ENCODE data around the gene MBD2. TPM values are rescaled to one million over a fixed set of nuclear protein-coding genes. Genes with fewer than 3 reads are reported as not detected.
"Not testable (repeated sequence)": the region's sequence is repeated elsewhere in the genome, so short reads cannot be mapped to it uniquely, and the experiment has no call there.

Gene MBD2
- 24.9 and 28.5 TPM in 2 replicates for total RNA-seq (2014; rRNA removed)
- 28.6 TPM for polyA plus RNA-seq (2012)

GRCh38 chr18:54224379-54225014, at the start of gene MBD2:
Gene MBD2, minus strand, starts transcription at chr18:54224669. Its CDS starts 110 bp downstream, at chr18:54224559.
- peak; percentile 94 for DNase-seq (ENCODE audit: low read depth)

GRCh38 chr18:54269893-54270844, 45.7 kb upstream of the MBD2 start:
- DNase-seq (ENCODE audit: low read depth): peak; percentile 25

GRCh38 chr18:54268751-54269150, 44.3 kb upstream of the MBD2 start:
- DNase-seq (ENCODE audit: low read depth): no peak

DNA sequence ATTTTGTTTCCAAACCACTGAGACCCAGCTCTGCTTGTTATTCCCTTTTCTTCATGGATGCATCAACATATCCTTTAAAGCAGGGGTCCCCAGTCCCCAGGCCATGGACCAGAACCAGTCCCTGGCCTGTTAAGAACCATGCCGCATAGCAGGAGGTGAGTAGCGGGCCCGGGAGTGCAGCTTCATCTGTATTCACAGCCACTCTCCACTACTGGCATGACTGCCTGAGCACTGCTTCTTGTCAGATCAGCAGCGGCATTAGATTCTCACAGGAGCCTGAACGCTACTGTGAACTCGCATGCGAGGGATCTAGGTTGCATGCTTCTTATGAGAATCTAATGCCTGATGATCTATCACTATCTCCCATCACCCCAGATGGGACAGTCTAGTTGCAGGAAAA, 43.2 kb upstream of the MBD2 start:
- no peak for DNase-seq (ENCODE audit: low read depth)

DNA sequence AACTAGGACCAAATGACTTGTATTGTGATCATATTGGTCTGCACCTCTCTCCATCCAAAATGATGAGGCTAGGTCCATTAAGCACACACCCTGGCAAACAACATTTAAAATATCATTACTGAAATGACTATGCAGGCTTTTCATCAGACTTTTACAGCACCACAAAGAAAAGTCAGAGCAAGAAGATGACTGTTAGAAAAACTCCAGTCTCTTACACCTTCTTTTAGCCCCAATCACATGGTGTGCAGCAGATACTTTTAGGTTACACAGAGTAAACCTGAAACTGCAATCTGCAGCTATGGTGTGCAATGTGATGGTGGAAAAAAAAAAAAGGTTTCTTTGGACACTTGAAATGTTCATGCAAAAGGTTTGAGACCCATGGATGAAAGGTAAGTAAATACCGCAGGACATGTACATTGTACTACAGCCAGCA, 39.5 kb upstream of the MBD2 start:
- DNase-seq (ENCODE audit: low read depth): no peak

DNA sequence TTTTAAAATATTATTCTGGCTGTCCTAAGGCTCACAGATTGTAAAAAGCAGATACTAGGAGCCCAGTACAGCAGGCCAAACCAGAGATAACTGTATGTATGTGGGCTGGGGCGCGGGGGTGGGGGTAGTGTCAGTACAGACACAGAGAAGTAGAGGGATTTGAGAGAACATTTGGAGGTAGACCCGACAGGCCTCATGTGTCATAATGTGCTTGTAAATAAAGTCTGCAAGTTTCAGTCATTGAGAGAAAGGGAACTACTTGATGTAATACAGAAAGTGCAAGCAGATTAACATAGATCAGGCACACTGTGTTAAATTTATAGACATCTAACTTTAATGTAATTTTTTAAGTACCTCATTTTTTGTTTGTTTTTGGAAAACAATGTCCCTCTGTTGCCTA, 37.4 kb upstream of the MBD2 start:
- DNase-seq (ENCODE audit: low read depth): no peak

GRCh38 chr18:54260396-54261072, 36.1 kb upstream of the MBD2 start:
- DNase-seq (ENCODE audit: low read depth): no peak

- DNase-seq (ENCODE audit: low read depth): not testable (repeated sequence)
Measured at GRCh38 chr18:54257818-54258217, 33.3 kb upstream of the MBD2 start.

DNA sequence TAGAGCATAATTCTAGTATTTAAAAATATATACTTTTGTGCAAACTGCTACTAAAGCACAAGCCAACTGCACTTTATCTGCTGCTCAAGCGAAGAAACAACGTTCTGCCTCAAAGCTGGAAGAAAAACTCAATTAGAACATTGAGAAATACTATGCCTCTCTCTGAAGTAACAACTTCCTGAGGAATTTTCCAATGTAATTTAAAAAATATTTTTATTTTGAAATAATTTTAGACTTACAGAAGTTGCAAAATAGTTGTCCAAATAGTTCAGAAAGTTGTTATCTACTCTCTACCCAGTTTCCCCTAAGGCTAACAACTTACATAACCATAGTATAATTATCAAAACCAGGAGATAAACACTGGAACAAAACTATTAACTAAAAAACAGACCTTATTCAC, 32.5 kb upstream of the MBD2 start:
- DNase-seq (ENCODE audit: low read depth): no peak

- DNase-seq (ENCODE audit: low read depth): no peak
Measured at GRCh38 chr18:54255141-54255540, 30.7 kb upstream of the MBD2 start.

DNA sequence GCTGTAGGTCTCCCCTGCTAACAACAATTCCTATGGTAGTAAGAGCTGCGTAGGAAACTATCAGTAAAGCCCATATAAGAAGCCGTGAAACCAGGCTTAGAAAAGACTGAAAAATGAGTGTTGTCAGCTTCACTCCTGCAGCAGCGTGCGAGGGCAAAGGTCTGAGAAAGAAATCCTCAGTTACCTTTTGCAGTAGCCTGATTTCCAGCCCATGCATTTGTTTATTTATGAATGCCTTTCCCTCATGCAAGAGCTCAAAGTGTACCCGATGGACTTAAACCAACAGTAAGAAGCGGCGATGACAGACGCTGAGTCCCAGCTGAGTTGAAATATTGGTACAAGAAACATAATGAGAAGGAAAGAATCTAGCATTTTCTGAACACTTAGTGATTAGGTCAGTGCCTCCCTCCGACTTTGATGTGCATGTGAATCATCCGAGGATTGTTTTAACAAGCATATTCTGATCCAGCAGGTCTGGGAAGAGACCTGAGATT, 29.8 kb upstream of the MBD2 start:
- DNase-seq (ENCODE audit: low read depth): peak; percentile 30

DNA sequence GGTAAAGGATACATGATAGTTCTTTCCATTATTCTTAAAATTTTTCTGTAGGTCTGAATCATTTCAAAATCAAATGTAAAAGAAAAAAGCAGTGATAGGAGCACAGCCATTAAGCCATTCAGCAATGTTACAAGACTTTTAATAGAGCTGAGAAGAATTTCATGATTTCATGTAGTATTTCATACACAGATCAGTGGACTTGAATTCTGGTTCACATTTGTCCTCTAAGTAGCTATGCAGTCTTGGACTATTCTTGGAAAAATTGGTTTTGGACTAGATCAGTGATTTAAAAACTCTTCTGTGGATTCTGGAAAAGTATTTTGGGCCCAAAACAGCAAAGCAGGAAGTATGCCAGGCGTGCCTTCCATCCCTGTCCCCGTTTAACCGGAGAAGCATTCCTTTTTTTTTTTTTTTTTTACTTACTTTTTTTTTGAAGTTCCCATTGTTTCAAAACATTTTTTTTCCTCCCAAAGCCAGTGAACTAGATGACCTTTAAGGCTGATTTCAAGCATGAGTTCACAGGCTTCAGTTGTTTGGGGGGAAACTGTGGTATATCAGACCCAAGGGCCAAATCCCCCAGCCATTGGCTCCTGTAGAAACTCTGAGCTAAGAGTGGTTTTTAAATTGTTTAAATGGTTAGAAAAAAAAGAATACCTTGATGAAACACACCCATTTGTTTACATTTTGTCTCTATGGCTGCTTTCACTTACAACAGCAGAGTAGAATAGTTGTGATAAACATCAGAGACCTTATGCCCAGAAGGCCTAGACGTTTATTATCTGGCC, 27.3 kb upstream of the MBD2 start:
- DNase-seq (ENCODE audit: low read depth): no peak

GRCh38 chr18:54250846-54251261, 26.4 kb upstream of the MBD2 start:
- peak; percentile 69 for DNase-seq (ENCODE audit: low read depth)

- DNase-seq (ENCODE audit: low read depth): no peak
Measured at GRCh38 chr18:54247511-54248175, 23.2 kb upstream of the MBD2 start.

GRCh38 chr18:54242327-54242726, 17.9 kb upstream of the MBD2 start:
- no peak for DNase-seq (ENCODE audit: low read depth)

DNA sequence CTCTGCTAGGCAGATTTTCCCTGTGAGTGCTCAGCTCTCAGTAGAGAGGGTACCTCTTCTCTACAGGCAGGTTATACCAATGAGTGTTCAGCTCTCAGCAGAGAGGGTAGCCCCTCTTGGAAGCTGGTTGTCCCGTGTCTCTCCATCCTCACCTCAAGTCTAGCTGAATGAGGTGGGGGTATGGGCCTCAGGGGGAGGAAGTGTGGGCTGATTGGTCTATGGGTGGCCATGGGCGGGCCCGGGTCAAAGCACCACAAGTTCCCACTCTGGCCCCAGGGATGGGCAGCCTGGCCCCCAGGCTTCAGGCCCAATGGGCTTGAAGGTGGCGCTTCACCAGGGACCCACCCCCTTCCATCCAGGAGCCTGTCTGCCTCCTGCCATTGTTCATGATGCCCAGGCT, 17.0 kb upstream of the MBD2 start:
- no peak for DNase-seq (ENCODE audit: low read depth)

DNA sequence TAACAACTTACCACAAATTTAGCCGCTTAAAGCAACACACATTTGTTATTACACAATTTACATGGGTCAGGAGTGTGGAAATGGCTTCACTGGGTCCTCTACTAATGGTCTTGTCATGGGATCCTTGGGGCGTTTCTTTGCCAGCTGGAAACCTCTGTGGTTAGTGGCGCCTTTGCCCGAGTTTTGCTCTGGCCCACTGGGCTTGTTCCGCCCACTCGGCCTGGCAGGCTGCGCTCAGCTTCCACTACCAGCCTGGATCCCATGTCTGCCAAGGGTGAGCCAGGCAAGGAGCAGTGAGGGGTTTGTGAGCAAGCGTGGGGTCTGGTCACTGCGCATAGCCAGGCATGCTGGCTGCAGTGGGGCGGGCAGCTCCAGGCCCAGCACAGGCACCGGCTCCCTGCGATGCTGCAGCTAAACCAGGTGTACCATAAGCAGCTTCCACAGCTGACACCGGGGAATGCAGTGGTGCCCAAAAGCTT, 16.2 kb upstream of the MBD2 start:
- DNase-seq (ENCODE audit: low read depth): peak; percentile 59

DNA sequence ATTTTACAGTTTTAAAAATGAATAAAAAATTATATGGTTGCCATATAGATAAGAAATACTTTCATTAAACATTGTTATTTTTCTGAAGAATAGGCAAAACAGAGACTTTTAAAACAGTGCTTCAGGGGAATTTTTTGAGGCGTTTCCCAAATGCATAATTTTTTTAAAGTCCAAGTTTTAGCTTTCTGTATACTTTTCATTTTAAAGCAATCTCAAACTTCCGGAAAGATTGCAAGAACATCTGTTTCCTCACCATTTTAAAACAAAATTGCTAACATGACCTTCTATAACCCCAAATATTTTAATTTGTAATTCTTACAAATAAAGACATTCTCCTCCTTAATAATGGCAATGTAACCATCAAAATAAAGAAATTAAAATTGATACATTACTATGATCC, 15.1 kb upstream of the MBD2 start:
- no peak for DNase-seq (ENCODE audit: low read depth)

GRCh38 chr18:54239091-54239490, 14.6 kb upstream of the MBD2 start:
- DNase-seq (ENCODE audit: low read depth): no peak

DNA sequence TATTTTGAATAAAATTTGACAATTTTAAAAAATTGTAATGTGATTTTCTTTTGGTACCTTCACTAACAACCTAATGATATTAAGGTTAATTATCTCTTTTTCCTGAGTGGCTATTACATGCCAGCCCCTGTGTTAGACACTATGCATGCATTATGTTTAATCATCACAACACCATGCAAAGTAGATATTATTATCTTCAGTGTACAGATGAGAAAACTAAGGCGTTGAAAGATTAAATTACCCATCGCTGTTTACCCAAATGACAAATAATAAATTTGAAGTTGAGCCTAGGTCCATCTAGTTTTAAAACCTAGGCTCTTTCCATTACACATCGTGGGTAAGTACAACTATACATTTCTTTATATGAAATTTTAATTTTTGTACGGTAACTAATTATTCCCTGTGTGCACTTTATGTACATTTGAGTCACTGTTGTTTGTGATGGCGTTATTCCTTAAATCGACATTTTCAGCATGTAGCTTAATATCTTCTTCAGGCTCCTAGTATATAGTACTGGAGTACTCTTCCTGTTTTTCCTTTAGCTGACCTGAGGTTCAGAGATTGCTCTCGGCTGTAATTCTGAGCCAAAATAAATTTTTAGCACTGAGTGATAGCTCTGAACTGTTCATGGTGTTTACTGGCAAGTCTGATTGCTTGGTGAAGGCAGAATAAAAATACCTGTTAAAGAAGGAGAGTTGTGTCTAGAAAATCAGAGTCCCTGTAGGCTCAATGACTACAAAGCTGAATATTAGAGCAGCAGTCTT, 13.9 kb upstream of the MBD2 start:
- DNase-seq (ENCODE audit: low read depth): no peak

Measured in LHCN-M2 (cell line).